H1 (cell line): ENCODE results near the gene TNNI2. TPM values are rescaled to one million over a fixed set of nuclear protein-coding genes. Genes with fewer than 3 reads are reported as not detected.

Experiments used
- BACH1 ChIP-seq: IDR thresholded peaks from 2 replicates; pipeline ENCODE4 v1.6.1; 2012; ENCODE audit warnings: low read length, improper control_type of control experiment
- FOSL1 ChIP-seq: IDR thresholded peaks from 2 replicates; pipeline ENCODE4 v1.6.1; 2011; ENCODE audit warnings: mild to moderate bottlenecking, low read depth, low read length, moderate library complexity; ENCODE audit not compliant: insufficient read depth
- NRF1 ChIP-seq: IDR thresholded peaks from 2 replicates; pipeline ENCODE4 v1.6.1; 2011; ENCODE audit warnings: mild to moderate bottlenecking, low read depth, low read length, improper control_type of control experiment
- POU5F1 ChIP-seq: IDR thresholded peaks from 2 replicates; pipeline ENCODE4 v1.6.1; 2011; ENCODE audit warnings: low read depth, mild to moderate bottlenecking, low read length, moderate library complexity
- SIN3A ChIP-seq, 2 experiments: IDR thresholded peaks in 1 of 2; conservative IDR thresholded peaks in 1 of 2; 2 replicates each; pipeline ENCODE4 v1.6.1; 2011 to 2012; ENCODE audit warnings: low read length in 2 of 2, improper control_type of control experiment in 1 of 2, low read depth in 1 of 2, mild to moderate bottlenecking in 1 of 2
- SRF ChIP-seq: IDR thresholded peaks from 2 replicates; pipeline ENCODE4 v1.6.1; 2011; ENCODE audit warnings: mild to moderate bottlenecking, low read depth, low read length, moderate library complexity
- TAF1 ChIP-seq: IDR thresholded peaks from 2 replicates; pipeline ENCODE4 v1.6.1; 2011; ENCODE audit warnings: mild to moderate bottlenecking, low read depth, low read length
- TBP ChIP-seq: IDR thresholded peaks from 2 replicates; pipeline ENCODE4 v1.6.1; 2011; ENCODE audit warnings: low read depth, low read length, improper control_type of control experiment
- polyA plus RNA-seq, 7 experiments: library from polyadenylated mRNA; depleted of rRNA in 3 of 7; stranded (reverse) in 5 of 7; unstranded in 2 of 7; fragments of >200 nt in 5 of 7; fragments of 200-250 nt in 2 of 7; gene quantifications; 1 replicate in 5 of 7; 2 replicates in 1 of 7; 4 replicates in 1 of 7; pipeline versions ENCODE4 v1.2.1 to v1.2.3, GENCODE V29; 2011 to 2013; ENCODE audit warnings: missing spikeins in 2 of 7, mixed read lengths in 2 of 7
- total RNA-seq: library from RNA; stranded (reverse); fragmentation: NEBNext Ultra II Directional; extraction: Animal tissue kit (Norgen Biotek cat#: 25700); gene quantifications from 2 replicates; pipeline ENCODE4 v1.2.1, GENCODE V29; 2021

Gene TNNI2
- total and polyA plus RNA-seq, 2 of the 8 experiments (the other 6 are each of a cell fraction or from before 2014, with no cell fraction given) = not detected

GRCh38 chr11:1832920-1833295 lies 5.9 kb upstream of the TNNI2 start (continued):
- TF ChIP-seq BACH1 = no peak
- TF ChIP-seq SIN3A (conservative IDR thresholded peaks at IDR 0.05 in 1 of 2, IDR thresholded peaks at IDR 0.05 in 1 of 2; ENCODE audit: low read depth in 1 of 2, low read length in 2 of 2) = no peak
- TF ChIP-seq FOSL1 = no peak
- no peak for TF ChIP-seq SRF
- TF ChIP-seq NRF1 = no peak
- TF ChIP-seq POU5F1 = no peak
- no peak for TF ChIP-seq TBP
- TF ChIP-seq TAF1 = no peak
- TF ChIP-seq, all 59 proteins: peak for 2
